ENCODE measurements around the gene C1QBP. TPM values are rescaled to one million over a fixed set of nuclear protein-coding genes. Genes with fewer than 3 reads are reported as not detected.
"Not testable (repeated sequence)": the region's sequence is repeated elsewhere in the genome, so short reads cannot be mapped to it uniquely, and the experiment has no call there.

The C1QBP gene
- total RNA-seq, 1 donor from 2014 or later, result 73.7 TPM

DNA sequence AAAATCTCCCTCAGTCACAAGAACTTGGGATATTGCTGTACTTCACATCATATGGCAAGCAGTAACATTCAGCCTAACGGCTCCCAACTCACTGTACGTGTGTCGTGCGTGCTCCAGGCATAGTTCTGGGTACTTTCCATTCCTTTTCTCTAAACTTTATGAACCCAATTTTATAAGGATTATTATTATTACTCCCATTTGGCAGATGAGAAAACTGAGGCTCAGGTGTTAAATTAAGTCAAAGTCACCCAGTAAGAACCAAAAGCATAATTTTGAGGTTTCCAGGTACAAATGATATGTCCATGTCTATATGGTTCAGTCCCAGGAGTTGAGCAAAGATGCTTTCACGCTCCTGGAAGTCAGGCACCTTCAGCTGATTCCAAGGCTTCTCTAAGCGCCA, 4.8 kb upstream of the C1QBP start:
- TF ChIP-seq CTCF (IDR thresholded peaks at IDR 0.05), result no peak
- DNase-seq (no peak), ATAC-seq (no peak)
- intact Hi-C loops (cut with DNase I), result no loop called here
- Histone ChIP-seq H3K36me3 (peaks cover 52% of the 10 kb centered on the region), H3K27me3 (no peaks in the 10 kb centered on the region), H3K27ac (no peak overlapping the region), H3K4me1 (peaks cover 5% of the 10 kb centered on the region), H3K4me3 (no peak overlapping the region), H3K9me3 (no peaks in the 10 kb centered on the region)

- Histone ChIP-seq H3K36me3 (peaks cover 41% of the 10 kb centered on the region), H3K27me3 (no peaks in the 10 kb centered on the region), H3K9me3 (no peaks in the 10 kb centered on the region), H3K27ac (peak overlapping the region; percentile 77), H3K4me1 (peaks cover 19% of the 10 kb centered on the region), H3K4me3 (peak overlapping the region; percentile 73)
- intact Hi-C loops (cut with DNase I), result no loop called here
- no peak for ATAC-seq
- DNase-seq, result no peak
- TF ChIP-seq CTCF (IDR thresholded peaks at IDR 0.05), result peak; percentile 33
Measured at GRCh38 chr17:5439446-5439764, 450 bp upstream of the C1QBP start.

DNA sequence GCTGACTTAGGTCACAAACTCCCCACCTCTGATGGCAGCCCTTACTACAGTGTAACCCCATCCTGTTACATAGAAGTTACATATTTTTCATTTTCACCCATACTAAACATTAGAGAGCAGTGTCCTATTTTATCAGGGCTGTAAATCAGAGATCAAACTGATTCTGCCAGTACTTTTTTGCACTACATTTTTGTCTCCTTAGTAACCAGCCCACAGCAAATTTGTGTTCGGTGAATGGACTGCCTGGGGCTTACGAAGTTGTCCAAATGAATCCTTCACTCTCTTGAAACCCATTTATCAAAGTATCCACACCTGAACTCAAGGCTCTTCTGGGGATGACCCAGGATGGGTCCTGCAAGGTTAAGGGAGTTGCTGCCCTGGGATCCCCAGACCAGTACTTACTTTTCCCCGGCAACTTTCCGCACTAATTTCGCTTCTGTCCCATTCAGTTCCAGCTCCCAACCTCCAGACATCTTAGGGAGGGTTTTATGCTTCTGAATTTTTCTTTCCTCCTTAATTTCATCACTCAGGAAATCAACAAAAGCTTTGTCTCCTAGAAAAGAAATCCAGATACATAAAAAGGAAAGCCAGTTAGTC, 1.1 kb downstream of the C1QBP start:
- Histone ChIP-seq H3K27me3 (no peaks in the 10 kb centered on the region), H3K4me1 (peaks cover 19% of the 10 kb centered on the region), H3K4me3 (peak overlapping the region; percentile 73), H3K36me3 (peaks cover 43% of the 10 kb centered on the region), H3K9me3 (no peaks in the 10 kb centered on the region), H3K27ac (peak overlapping the region; percentile 77)
- intact Hi-C loops (cut with DNase I), result no loop called here
- DNase-seq (no peak), ATAC-seq (no peak)
- TF ChIP-seq CTCF (IDR thresholded peaks at IDR 0.05), result no peak

DNA sequence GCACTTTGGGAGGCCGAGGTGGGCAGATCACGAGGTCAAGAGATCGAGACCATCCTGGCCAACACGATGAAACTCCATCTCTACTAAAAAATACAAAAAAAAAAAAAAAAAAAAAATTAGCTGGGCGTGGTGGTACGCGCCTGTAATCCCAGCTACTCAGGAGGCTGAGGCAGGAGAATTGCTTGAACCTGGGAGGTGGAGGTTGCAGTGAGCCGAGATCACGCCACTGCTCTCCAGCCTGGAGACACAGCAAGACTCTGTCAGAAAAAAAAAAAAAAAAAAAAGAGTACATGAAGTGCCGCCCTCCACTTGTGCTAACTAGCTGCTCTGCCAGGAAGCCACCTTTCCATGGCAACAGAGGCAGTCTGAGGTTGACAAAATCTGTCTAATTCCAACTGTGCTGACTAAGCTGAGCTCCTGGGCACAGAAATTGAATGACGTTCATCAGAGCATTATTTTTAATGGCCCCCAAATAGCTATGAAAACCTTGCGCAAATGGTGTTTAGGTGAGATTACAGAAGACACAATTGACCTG, 3.1 kb downstream of the C1QBP start:
- peaks cover 62% of the 10 kb centered on the region for H3K36me3 ChIP-seq
- H3K27me3 ChIP-seq; DNase-seq; ATAC-seq; H3K9me3 ChIP-seq; H3K27ac ChIP-seq; intact Hi-C loops (cut with DNase I); H3K4me3 ChIP-seq: not testable (repeated sequence)
- H3K4me1 ChIP-seq, result peaks cover 19% of the 10 kb centered on the region

- no peak for DNase-seq
- no peak overlapping the region for H3K4me3 ChIP-seq
- no peak overlapping the region for H3K27ac ChIP-seq
- TF ChIP-seq CTCF (IDR thresholded peaks at IDR 0.05), result no peak
- no peak for ATAC-seq
- H3K27me3 ChIP-seq, result no peaks in the 10 kb centered on the region
- H3K36me3 ChIP-seq, result peaks cover 69% of the 10 kb centered on the region
- intact Hi-C loops (cut with DNase I), result no loop called here
- no peaks in the 10 kb centered on the region for H3K9me3 ChIP-seq
- H3K4me1 ChIP-seq, result peaks cover 19% of the 10 kb centered on the region
Measured at GRCh38 chr17:5434984-5435383, 4.0 kb downstream of the C1QBP start.

DNA sequence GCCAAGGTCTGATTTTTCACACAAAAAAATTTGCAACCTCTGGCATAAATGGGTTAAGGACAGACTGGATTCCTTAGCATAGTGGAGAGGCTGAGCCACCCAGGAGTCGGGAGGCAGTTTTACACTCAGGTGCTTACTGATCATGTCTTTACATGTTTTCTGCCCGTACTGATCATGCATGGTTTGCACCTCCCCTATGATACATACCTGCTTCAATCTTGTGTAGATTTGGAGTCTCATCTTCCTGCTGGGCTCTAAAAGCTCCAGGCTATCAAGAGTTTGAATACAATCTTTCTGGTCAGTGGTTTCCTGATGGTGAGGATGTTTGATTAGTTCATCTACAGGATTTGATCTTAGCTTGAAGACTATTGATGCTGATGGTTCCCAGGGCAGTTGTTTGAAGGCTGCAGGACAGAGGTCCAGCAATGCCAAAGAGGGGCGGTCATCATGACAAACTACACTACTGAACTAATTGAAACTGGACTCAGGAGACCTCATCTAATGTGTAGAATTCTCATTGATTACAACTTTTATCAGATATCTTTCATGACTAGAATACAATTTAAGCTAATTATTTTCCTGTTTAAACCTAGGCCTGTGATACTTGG, 6.9 kb downstream of the C1QBP start:
- no peak for TF ChIP-seq CTCF (IDR thresholded peaks at IDR 0.05)
- ATAC-seq (no peak), DNase-seq (no peak)
- no peaks in the 10 kb centered on the region for H3K9me3 ChIP-seq
- H3K27ac ChIP-seq, result no peak overlapping the region
- no peaks in the 10 kb centered on the region for H3K27me3 ChIP-seq
- peaks cover under 1% of the 10 kb centered on the region for H3K4me1 ChIP-seq
- intact Hi-C loops (cut with DNase I), result no loop called here
- H3K36me3 ChIP-seq, result peaks cover 89% of the 10 kb centered on the region
- H3K4me3 ChIP-seq, result no peak overlapping the region

DNA sequence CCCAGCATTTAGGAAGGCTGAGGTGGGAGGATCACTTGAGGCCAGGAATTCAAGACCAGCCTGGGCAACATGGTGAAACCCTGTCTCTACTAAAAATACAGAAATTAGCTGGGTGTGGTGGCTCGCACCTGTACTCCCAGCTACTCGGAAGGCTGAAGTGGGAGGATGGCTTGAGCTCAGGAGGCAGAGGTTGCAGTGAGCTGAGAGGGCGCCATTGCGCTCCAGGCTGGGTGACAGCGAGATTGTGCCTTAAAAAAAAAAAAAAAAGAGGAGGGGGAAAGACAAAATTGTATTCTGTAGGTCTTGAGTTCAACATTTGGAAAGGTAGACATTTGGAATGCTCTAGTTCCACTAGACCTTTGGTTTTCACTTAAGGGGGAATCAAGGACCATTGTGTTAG, 7.7 kb downstream of the C1QBP start:
- H3K9me3 ChIP-seq; intact Hi-C loops (cut with DNase I); H3K4me1 ChIP-seq; H3K4me3 ChIP-seq; DNase-seq; H3K27me3 ChIP-seq; H3K27ac ChIP-seq; ATAC-seq: not testable (repeated sequence)
- H3K36me3 ChIP-seq, result peaks cover 92% of the 10 kb centered on the region
